Activated CD8-positive, alpha-beta memory T cell treated with anti-CD3 and anti-CD28 coated beads, Interleukin-2, amount 50 U/mL, for 24 hours (primary cell): ENCODE results near the gene ACAA1.
"Not testable (repeated sequence)": the region's sequence is repeated elsewhere in the genome, so short reads cannot be mapped to it uniquely, and the experiment has no call there.

Experiments used
- DNase-seq: peaks from one replicate; pipeline ENCODE4 v3.0.0-alpha.2; 2020; ENCODE audit errors: extremely low read depth

ACAA1 gene, protein sequence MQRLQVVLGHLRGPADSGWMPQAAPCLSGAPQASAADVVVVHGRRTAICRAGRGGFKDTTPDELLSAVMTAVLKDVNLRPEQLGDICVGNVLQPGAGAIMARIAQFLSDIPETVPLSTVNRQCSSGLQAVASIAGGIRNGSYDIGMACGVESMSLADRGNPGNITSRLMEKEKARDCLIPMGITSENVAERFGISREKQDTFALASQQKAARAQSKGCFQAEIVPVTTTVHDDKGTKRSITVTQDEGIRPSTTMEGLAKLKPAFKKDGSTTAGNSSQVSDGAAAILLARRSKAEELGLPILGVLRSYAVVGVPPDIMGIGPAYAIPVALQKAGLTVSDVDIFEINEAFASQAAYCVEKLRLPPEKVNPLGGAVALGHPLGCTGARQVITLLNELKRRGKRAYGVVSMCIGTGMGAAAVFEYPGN

DNA sequence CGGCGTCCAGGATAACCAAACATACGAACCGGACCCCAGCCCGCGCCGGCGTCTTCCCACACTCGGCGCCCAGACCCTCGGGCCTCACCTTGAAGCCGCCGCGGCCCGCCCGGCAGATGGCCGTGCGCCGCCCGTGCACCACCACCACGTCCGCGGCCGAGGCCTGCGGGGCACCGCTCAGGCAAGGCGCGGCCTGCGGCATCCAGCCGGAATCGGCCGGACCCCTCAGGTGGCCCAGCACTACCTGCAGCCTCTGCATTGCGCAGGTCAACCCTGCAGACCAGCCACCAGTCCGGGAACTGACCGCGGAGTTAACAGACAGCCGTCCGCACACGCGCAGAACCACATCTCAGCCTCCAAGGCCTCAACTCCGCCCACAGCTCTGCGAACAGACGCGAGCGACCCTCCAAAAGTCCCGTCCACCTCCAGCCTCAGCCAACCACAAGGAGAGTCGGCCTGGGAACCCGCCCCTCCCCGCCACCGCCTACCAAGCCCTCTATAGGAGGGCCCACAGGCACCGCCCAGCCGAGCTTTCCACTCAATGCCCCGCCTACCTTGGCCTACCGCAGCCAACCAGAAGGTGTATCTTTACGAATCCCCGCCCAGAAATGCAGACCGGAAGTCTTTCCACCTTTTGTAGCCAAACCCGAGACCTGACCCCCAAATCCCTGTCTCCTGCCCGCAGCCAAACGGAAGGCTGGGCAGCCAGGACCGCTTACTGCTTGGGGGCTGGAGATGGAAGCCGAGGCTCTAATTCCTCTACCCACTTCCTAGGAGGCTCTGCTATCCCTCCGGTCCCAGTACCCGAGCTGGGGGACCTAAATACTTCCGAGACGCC is at the start of gene ACAA1:
Gene ACAA1, minus strand, starts transcription at position 351 of the 838 bp plus-strand sequence. Its CDS starts 92 bp downstream, at position 259.
- peak; percentile 98 for DNase-seq

DNA sequence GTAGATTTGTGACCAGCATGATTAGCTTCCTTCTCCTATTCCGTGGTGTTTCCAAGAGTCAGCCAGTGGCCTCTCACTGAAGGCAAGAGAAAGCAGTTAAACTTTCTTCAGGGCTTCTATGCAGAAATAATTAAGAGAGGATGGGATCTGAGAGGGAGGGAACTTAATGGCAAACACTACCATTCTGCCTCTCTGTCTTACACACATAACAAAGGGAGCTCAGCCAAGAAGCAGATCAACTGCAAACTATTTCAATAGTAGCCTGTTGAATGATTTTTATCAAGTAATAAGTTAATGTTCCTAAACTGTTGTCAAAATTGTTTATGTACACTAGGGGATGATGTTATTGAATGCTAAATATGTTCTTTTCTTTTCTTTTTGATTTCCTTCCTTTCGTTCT is 40.3 kb upstream of the ACAA1 start:
- no peak for DNase-seq

DNA sequence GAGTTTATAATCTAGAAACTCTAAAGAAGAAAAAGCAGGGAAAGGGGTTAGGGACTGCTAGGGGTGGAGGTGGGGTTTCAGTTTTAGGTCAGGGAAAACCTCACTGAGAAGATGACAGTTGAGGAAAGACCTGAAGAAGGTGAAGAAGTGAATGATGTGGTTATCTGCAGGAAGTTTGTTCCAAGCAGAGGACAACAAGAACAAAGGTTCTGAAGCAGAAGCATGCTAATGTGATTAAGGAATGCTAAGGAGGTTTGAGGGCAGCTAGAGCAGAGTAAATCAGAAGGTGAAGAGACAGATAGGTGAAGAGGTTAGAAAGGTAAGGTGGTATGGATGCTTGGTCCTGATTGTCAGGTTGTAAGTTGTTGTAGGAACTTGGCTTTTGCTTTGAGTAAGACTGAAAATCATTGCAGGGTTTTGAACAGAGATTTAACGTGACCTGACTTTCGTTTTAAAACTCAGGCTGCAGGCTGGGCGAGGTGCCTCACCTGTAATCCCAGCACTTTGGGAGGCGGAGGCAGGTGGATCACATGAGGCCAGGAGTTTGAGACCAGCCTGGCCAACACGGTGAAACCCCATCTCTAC is 37.0 kb upstream of the ACAA1 start:
- DNase-seq, result no peak

DNA sequence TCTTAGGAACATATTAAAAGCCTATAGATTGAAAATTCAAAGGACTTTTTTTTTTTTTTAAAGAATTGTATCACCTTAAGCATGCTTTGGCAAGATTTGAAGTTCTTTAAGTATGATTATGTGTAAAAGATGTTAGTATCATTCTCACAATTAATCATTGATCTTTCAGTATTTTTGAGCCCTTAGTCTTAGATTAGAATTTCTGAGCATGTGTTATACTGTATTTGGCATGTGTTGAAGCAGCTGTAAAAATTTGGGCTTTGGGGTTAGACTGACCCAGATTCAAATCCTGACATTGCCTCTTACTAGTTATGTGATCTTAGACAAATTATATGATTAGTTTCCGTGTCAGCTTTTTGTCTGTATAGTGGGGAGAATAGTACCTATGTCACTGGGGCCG is 34.7 kb upstream of the ACAA1 start:
- DNase-seq, result no peak

DNA sequence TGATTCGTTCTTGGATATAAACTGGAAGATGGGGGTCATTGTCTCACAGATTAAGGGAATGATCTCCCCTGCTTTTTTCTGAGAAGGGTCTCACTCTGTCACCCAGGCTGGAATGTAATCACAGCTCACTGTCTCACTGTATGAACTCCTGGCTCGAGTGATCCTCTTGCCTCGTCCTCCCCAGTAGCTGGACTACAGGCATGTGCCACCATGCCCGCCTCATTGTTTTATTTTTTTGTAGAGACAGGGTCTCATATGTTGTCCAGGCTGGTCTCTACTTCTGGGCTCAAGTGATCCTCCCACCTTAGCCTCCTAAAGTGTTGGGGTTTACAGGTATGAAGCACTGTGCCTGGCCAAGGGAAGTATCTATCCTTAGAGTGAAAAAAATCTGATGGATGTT is 33.8 kb upstream of the ACAA1 start:
- DNase-seq, result no peak

DNA sequence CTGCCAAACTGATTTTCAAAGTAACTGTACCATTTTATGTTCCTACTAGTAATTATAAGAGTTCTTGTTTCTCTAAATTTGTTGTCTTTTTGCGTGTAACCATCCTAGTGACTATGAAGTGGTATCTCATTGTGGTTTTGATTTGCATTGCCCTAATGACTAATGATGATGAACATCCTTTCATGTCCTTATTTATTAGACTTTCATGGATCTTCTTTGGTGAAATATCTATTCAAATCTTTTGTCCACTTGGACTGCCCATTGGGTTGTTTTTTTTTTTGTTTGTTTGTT is 32.0 kb upstream of the ACAA1 start:
- no peak for DNase-seq

DNA sequence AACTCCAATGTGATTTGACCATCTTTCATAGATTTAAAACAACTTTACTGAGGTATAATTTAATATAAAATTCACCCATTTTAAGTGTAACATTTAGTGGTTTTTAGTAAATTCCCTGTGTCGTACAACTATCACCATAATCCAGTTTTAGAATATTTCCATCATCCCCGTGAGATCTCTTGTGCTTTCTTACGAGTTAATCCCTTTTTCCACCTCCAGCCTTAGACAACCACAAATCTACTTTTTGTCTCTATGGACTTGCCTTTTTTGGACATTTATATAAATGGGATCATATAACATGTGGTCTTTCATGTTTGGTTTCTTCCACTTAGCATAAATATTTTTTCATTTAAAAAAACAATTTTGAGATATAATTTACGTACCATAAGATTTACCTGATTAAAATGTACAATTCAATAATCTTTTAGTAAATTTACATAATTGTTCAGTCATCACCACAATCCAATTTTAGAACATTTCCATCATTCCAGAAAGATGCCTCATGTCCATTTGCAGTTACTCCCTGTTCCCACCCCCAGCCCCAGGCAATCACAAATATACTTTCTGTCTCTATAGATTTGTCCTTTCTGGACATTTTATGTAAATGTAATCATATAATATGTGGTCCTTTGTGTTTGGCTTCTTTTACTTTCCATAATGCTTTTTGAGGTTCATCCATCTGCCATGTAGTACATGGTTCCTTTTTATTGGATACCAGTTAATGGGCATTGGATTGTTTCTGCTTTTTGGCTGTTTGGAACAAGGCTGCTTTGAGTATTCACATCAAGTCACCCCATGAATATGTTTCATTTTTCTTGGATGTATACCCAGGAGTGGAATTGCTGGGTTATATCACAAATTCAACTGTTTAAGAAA is 31.5 kb upstream of the ACAA1 start:
- DNase-seq, result no peak

DNA sequence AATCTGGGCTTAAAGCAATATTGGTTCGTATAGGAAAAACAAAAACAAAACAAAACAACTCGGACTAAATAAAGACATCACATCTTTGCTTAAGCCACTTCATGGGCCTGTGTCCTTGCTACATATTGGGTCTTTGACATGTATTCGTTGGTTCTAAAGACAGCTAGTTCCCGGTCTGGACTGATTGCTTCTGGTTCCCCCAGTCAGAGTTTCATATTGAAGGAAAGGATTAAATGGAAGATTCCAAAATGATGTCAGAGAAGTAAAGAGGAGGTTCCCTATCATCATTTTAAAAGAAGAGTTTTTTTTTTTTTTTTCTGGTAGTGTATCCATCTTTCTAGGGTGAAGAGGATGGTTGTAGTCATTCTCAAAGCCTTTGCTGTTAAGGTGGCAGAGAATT is 30.7 kb upstream of the ACAA1 start:
- DNase-seq, result no peak

DNA sequence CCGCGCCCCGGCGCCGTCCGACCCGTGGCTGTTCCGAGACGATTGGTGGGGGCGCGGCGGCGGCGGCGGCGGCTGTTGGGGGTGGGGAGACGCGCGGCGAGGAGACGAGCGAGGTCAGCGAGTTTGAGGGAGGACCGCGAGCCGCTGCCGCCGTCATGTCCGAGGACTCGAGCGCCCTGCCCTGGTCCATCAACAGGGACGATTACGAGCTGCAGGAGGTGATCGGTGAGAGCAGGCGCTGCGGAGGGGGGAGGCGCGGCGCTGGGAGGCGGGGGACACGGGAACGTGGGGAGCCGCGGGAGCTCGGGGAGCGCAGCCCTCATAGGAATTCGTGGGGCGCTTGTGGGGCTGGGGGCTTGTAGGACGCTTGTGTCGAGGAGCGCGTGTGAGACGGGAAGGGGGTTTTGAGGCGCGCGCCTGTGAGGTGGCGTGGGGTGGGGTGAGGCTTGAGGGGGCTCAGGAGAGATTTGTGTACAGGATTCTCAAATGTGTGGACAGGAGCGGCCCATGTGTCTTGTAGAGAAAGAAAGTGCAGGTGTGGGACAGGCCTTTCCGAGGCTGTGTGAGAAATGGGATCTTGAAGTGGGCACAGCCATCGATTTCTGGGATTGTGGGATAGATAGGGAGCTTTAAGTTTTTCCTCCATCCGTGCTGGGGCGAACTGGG is 28.9 kb upstream of the ACAA1 start:
- DNase-seq, result no peak

DNA sequence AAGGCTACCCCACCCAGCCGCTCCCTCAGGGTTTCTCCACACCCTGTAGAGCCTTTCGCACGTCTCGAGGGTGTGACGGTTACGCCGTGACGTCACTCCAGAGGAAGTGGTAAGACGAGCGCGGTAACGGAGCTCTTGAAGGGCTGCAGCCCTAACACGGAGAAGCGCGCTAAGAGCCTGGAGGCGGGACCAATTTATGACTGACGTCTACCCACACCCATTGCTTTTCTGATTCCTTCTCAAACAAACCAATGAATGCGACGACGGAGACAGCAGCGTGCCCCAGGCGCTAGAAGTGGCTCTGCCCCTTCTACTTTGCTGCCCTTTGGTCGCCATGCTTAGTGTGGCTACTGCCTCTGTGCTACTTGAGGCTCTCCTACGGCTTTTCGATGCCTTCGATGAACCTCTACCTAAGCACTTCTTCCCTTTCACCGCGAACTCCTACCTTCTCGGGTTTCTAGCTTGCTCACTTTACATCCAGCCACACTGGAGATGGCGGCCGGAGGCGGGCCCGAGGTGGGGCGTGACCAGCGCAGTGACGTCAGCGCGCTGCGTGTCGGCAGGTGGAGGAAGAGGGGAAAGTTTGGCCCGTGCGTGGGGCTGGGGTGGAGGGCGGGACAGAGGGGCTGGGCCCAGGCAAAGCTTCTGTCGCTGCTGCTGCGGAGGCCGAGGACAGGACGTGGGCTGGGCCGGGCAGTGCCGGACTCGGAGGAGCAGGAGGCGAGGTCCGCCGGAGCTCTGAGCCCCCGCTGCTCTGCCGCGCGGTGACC is 28.2 kb upstream of the ACAA1 start, which contains the start of gene OXSR1:
Gene OXSR1, plus strand, starts transcription at position 586 of the 770 bp plus-strand sequence. CDS start 340 bp downstream, outside the sequence.
- DNase-seq, result peak; percentile 96

DNA sequence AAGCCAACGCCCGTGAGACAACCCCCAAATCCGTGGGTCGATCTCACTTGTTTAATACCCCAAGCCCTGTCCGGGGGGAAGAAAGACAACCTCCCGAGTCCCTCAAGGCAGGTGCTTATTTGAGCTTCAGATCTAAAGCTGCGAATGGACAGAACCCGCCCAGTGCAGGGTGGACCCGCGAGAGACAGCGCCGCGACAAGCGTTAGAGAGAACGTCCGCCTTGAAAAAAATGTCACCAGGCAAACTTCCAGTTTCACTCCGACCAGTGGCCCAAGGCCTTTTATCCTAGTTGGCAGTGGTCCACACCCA is 27.7 kb upstream of the ACAA1 start:
- DNase-seq, result no peak

DNA sequence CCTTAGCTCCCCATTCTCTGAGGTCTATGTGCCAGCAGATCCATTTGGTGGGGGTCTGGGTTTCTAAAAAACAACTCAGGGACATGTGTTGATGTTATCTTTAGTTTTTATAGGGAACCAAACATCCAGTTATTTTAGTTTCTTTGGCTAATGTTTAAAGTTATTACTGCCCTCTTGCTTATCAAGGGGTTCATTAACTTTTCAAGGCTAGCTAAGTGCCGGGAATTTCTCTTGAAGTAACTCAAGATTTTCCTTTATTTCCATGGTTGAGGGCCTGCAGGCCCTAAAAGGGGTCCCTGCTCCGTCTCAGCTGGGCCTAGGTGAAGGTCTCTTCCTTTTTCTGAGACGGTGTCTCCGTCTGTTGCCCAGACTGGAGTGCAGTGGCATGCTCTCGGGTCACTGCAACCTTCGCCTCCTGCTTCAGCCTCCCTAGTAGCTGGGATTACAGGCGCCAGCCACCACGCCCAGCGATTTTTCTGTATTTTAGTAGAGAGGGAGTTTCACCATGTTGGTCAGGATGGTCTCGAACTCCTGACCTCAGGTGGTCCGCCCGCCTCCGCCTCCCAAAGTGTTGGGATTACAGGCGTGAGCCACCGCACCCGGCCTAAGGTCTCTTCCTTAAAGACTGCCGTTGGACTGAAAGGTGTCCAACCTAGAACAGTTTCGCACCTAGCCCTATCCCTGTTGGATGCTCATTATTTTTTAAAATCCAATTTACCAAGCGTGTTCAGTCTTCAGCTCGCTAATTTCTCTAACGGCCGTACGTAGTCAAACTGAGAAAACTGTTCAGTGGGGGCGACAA is 27.1 kb upstream of the ACAA1 start:
- no peak for DNase-seq

DNA sequence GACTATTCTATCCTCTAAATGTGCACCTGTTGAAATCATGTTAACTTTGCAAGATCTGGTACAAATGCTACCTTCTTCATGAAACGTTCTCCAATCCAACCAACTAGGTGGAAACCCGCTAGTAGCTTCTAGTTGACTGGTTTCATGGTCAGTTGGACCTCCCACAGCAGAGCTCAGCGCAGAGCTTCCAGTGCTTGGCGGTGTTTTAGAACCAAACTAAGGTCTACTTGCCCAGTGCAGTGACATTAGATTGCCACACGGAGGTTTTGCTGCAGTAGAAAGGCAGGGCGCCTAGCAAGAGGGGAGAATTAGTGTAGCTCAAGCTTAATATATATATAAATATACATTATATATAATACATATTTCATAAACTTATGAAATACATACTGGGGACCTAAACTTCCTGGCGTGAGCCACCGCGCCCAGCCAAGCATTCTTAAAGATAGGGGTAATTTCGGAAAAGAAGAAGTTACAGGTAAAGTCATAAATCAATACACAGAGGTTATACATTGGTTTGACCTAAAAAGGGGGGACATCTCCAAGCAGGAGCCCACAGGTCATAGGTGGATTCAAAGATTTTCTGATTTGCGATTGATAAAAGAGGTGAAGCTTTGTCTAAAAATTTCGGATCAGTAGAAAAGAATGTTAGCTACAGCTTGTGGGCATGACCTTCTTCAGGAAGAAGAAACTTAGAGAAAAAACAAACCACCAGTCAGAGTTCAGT is 26.4 kb upstream of the ACAA1 start:
- no peak for DNase-seq

DNA sequence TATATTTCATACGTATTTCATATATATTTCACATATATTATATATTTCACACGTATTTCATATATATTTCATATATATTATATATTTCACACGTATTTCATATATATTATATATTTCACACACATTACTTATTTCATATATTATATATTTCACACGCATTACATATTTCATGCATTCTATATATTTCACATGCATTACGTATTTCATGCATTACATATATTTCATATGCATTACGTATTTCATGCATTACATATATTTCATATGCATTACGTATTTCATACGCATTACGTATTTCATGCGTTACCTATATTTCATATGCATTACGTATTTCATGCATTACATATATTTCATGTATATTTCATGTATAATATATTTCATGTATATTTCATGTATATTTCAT is 23.8 kb upstream of the ACAA1 start:
- not testable (repeated sequence) for DNase-seq

DNA sequence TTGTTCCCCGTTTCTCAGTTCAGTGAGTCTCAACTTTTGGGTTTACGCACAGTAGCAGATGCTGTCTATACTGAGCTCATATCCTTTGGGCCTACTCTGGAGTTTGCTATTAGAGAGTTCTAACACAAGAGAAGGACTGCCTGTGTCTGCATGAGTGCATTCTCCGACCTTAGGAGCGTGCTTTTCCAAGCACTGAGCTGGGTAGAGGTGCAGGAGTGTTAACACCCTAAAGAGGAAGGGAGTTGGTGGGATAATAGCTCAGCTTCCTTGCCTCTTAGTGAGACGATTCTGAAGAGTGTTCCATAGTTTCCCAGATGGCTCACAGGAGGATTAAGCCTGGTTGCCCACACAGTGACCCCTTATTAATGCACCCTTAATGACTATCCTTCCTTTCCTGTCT is 21.5 kb upstream of the ACAA1 start:
- no peak for DNase-seq

DNA sequence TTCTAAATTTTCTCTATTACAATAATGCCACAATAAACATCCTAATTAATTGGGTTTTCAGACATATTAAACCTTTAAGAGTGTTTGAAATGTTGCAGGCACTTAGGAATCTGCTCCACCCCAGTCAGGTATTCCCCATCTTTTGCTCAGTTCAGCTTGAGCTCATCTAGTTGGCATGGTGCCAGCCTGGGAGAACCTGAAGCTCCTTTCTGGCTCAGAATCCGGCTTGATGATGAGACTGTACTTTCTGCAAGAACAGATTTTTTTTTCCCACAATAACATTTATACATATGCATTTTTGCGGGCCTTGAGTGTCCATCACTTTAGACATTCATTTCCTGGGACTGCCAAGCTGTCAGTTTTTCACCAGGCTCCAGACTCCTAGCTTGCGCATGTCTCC is 20.7 kb upstream of the ACAA1 start:
- DNase-seq, result no peak

DNA sequence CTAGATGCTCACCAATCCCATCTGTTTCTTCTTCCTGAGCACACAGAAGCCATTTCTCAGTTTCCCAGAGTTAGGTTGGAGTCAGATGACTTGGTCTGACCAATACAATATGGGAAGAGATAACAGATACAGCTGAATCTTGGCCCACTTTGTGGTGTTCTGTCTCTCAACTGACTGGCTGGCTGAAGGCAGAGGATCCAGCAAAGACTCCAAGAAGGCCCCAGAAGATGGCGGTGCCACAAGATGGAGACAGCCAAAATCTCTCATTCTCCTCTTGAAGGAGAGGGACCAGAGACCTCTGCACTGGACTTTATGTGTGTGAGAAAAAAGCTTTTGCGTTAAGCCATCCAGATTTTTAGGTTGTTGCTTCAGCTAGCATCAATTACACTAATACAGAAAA is 20.2 kb upstream of the ACAA1 start:
- no peak for DNase-seq

DNA sequence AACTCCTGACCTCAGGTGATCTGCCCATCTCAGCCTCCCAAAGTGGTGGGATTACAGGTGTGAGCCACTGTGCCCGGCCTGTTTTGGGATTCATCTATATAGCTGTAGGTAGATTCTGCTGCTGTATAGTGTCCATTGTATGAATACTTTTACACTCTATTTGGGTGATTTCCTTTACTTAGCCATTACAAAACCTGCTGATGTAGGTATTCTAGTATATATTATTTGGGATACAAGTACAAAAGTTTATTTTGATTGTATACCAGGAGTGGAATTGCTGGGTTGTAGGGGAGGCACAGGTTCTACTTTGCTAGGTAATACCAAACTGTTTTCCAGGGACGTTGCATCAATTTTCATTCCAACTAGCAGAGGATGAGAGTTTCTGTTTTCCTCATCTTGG is 18.9 kb upstream of the ACAA1 start:
- no peak for DNase-seq

DNA sequence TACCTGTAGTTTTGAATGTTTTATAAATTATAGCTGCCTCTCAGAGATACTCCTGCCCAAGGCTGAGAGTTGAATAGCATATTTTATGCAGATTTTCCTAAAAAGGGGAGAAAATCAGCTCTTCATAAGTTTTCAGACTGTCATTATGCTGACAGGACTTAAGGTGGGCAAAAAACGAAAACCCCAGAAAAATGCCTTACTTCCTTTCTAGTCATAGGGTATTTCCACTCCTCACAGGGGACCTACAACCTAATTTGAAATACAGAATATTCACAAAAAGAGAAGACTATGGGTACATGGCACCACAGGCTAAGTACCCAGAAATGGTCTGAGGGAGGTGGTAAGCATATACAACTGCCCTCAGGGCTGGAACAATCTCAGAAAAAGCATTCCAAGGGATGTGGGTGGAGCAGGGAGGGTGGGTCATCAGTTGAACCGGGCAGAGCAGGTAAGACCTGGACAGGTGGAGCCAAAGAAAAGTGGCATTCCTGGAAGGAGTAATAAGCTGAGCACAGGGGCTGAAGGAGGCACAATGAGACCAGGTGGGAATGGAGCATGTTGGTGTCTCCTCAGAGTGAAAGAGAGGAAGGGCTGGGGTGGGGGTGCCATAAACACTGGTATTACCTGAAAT is 17.8 kb upstream of the ACAA1 start:
- DNase-seq, result no peak
